Kidney glomerular epithelial cell (primary cell): ENCODE results near the gene SPATC1L.

Experiments used
- DNase-seq: peaks from one replicate; lab custom pipeline; 2025; lab: John Stamatoyannopoulos, UW

The SPATC1L gene

GRCh38 chr21:46120301-46121285 lies 63.7 kb downstream of the SPATC1L start:
- DNase-seq = no peak

GRCh38 chr21:46119637-46120271 lies 64.5 kb downstream of the SPATC1L start:
- DNase-seq = no peak

- no peak for DNase-seq
These were observed 65.1 kb downstream of the SPATC1L start for GRCh38 chr21:46119144-46119636.

GRCh38 chr21:46118316-46119143 lies 65.7 kb downstream of the SPATC1L start:
- no peak for DNase-seq

- no peak for DNase-seq
These were observed 66.5 kb downstream of the SPATC1L start for GRCh38 chr21:46117586-46118315.

GRCh38 chr21:46116776-46117585 lies 67.3 kb downstream of the SPATC1L start:
- DNase-seq = no peak

GRCh38 chr21:46116189-46116775 lies 68.0 kb downstream of the SPATC1L start:
- DNase-seq = no peak

- DNase-seq = no peak
These were observed 68.6 kb downstream of the SPATC1L start for GRCh38 chr21:46115441-46116188.

GRCh38 chr21:46114963-46115362 lies 69.3 kb downstream of the SPATC1L start:
- DNase-seq = no peak

- DNase-seq = no peak
These were observed 70.6 kb downstream of the SPATC1L start for GRCh38 chr21:46113497-46114176.

GRCh38 chr21:46112725-46113215 lies 71.5 kb downstream of the SPATC1L start:
- DNase-seq = no peak

GRCh38 chr21:46111857-46112724 lies 72.2 kb downstream of the SPATC1L start:
- no peak for DNase-seq

GRCh38 chr21:46111193-46111571 lies 73.1 kb downstream of the SPATC1L start:
- DNase-seq = no peak
